GM10847 (cell line): Measurements from ENCODE around the gene CFAP410.

Experiments used
- POLR2A ChIP-seq: IDR thresholded peaks from 2 replicates; pipeline ENCODE4 v1.6.1; 2011; ENCODE audit not compliant: insufficient read length; ENCODE audit errors: extremely low read depth

CFAP410 gene

GRCh38 chr21:44374601-44375280 lies 35.6 kb upstream of the CFAP410 start:
- no peak for TF ChIP-seq POLR2A

DNA sequence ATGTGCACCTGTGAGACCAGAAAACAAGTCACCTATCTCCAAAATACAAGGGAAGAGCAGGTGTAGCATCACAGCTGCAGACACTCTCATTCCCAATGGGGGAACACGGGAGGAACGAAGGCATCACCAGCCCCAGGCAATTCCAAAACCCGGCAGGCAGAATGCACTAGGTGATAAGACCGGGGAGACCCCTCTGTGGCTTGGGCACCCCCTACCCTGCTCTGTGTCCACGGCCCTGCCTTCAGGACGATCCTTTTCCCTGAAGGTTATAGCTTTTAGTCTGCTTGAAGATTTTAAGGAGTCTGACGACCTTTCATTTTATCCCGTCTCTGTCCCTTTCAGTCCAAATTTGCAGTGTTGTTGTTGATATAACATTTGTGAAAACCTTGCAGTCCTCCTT lies 33.4 kb upstream of the CFAP410 start:
- no peak for TF ChIP-seq POLR2A

DNA sequence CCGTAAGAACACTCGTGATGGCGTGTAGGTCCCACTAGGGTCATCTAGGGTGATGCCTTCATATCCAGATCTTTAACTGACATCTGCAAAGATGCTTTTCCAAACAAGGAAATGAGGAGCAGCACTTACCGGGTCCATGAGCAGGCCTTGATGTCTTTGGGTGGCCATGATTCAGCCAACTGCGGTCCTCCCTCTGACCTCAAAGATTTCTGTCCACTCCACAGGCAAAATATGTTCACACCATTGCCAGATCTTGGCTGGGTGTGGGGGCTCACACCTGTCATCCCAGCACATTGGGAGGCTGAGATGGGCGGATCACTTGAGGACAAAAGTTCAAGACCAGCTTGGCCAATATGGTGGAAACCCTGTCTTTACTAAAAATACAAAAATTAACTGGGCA lies 32.4 kb upstream of the CFAP410 start:
- TF ChIP-seq POLR2A: no peak

DNA sequence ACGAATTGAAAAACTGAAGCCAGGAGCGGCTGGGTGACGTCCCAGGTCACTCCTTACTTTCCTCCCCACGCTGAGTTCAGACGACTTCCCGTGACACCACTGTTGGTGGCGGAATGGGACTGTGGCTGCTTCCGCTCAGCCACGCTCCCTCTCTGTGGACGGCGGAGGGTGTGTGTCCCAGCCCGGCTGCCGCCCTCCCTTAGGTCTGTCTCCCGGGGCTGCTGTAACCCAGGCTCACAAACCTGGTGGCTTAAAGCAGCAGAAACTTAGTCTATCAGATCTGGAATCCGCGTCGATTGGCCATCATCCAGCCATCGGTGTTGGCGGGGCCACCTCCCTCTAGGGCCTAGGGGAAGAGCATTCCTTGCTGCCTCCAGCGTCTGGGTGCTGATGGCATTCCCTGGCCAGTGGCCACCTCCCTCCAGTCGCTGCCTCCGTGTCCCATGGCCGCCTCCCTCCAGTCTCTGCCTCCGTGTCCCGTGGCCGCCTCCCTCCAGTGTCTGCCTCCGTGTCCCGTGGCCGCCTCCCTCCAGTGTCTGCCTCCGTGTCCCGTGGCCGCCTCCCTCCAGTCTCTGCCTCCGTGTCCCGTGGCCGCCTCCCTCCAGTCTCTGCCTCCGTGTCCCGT lies 31.7 kb upstream of the CFAP410 start:
- no peak for TF ChIP-seq POLR2A

DNA sequence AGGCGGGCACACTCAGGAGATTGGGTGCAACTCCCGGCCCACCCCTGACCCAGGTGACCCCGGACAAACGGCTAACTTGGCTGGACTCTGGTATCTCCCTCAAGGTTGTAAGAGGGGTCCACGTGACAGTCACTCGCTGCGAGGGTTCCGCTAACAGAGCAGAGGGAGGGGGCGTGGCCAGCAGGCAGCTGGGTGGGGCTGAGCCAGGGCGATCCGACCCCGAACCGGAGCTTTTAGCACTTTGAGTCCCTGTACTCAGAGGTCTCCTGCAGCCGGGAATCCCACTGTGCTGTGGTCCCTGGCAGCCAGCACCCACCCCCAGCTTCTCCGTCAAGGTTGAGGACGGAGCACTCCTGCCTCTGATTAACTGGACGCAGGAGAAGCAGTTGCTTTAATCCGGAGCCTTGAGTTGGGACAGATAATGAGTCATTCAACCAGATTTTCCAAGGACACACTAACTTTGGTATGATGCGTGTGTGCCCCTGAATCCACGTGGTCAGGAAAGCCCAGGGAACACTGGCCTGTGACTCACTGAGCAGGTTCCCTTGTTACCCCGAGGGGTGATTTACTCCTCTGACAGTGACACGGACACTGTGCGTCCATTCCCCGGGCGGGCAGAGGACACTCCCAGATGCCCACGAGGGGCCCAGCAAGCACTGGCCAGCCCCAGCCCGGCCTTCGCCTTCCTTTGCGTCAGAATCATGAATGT lies 31.0 kb upstream of the CFAP410 start:
- no peak for TF ChIP-seq POLR2A

DNA sequence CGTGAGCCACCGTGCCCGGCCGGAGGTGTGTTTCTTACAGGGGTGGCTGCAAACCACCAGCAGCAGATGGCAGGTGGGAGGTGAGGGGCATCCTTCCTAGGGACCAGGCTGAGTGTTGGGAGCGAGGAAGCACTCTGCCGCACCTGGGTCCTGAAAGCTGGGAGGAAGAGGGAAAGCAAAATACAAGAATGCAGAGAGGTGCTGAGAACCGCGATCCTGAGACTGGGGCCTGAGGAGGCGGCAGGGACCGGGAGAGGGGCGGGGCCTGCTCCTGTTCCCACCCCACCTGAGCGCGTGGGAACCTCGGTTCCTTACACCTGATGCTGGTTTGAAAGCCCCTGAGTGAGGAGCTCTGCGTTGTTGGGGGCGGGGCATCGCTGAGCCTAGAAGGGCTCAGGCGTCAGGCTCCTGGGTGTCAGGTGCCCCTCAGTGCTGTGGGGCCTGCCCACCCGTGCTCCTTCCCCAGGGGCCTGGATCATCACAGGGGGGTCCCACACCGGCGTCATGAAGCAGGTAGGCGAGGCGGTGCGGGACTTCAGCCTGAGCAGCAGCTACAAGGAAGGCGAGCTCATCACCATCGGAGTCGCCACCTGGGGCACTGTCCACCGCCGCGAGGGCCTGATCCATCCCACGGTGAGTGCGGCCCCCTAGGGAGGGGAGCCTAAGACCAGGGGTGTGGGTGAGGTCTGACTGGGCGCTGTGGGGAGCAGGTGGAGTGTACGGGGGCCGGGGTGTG lies 29.7 kb upstream of the CFAP410 start:
- TF ChIP-seq POLR2A: no peak

DNA sequence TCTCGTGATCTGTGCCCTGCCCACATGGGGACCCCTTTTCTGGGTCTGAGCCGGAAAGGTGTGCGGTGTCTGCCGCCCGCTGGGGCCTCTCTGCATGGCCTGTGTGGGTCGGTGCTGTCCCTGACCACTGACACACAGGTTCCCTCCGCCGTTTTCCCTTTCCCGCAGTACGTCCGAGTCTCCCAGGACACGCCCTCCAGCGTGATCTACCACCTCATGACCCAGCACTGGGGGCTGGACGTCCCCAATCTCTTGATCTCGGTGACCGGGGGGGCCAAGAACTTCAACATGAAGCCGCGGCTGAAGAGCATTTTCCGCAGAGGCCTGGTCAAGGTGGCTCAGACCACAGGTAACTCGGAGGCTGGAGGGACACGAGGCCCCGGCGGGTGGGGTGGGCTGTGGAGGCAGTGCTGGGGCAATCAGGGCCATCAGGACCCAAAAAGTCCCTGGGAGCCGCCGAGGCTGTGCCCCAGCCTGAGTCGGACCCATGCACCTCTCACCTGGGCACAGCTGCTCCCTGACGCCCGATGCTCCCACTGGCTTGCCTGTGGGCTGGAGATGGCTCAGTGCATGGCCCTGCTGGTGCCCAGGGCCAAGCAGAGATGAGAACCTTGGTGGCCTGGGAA lies 27.5 kb upstream of the CFAP410 start:
- TF ChIP-seq POLR2A: no peak

- TF ChIP-seq POLR2A: no peak
Observed at GRCh38 chr21:44365967-44366585, 26.9 kb upstream of the CFAP410 start.

GRCh38 chr21:44365251-44365966 lies 26.2 kb upstream of the CFAP410 start:
- no peak for TF ChIP-seq POLR2A

DNA sequence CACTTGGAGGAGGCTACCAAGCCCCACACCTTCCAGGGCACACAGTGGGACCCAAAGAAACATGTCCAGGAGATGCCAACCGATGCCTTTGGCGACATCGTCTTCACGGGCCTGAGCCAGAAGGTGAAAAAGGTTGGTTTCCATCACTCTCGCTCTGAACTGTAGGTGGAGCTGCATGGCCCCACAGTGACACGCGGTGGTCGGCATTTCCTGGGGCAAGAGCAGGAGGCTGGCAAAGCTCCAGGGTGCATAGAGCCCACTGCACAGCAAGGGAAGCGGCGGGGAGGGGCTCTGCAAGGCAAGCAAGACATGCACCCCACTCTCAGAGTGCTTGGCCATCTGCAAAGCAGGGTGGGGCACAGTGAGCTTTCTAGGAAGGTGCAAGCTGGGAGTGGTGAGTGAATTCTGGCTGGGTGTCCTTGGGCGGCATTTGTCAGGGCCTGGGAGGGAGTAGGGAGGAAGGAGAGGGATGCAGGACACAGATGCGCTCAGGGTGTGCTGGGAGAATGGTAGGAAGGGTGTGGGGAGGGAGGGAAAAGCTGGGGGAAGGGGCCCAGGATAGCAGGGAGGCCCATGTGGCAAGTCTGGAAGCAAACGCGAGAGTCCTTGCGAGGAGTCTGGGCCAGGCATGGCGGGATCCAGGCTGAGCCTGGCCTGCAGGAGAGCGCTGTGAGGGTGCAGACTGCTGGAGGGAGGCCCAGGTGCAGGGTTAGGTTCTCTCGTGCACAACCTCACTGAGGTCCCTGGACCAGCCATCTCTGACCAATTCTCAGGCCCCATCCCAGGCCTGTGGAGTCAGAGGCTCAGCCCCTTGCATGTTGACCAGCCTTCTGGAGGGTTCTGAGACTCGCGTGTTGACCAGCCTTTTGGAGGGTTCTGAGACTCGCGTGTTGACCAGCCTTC lies 25.2 kb upstream of the CFAP410 start:
- no peak for TF ChIP-seq POLR2A

DNA sequence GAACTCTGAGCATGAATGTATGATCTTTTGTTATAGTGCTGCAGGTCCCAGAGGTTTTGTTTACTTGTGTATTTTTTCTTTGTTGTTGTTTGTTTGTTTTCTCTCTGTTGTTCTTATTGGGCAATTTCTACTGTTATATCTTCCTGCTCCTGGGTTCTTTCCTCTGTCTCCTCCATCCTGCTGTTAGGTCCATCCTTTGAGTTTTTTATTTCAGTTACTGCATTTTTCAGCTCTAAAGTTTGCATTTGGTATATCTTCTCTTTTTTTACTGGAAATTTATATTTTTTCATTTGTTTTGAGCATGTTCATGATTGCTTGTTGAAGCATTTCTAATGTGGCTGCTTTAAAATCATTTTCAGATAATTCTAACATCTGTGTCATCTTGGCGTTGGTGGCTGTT lies 24.1 kb upstream of the CFAP410 start:
- TF ChIP-seq POLR2A: no peak

DNA sequence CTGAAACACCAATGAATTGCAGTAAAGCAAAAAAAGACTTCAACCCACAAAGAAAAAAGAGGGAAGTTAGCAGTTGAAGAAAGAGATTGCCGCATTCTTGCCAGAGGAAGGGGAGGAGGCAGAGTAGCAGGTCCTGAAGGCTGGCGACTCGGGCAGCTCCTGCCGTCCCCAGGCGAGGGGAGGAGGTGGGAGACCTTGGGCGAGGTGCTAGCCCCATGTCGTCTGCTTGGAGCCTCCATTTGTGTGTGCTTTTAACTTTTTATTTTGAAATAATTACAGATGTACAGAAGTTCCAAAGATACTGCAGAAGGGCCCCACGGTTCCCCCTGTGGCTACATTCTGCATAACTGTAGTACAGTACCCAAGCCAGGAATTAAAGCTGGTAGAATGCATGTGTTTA lies 21.0 kb upstream of the CFAP410 start:
- no peak for TF ChIP-seq POLR2A

DNA sequence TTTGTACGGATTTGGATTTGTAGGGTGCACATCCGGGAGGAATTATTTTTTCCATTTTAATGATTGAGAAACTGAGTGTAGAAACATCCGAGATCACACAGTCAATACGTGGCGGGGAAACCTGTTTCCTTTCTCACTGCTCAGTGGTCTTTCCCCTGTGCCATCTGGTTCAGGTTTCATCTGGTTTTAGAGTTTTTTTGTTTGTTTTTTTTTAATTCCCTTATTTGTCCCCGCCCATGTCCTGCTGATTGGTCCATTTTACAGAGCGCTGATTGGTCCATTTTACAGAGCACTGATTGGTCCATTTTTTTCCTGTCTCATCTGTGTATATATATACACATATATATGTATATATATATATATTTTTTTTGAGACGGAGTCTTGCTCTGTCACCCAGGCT lies 20.2 kb upstream of the CFAP410 start:
- TF ChIP-seq POLR2A: no peak
